ENCODE data around the gene CDK14.

CDK14 gene

GRCh38 chr7:90570373-90570959, 25.7 kb upstream of the CDK14 start:
- TF ChIP-seq FOXM1 (IDR thresholded peaks at IDR 0.05; ENCODE audit: borderline replicate concordance, low read depth) (no peak), CREB1 (IDR thresholded peaks at IDR 0.05; ENCODE audit: low read depth) (no peak), TEAD4 (IDR thresholded peaks at IDR 0.05) (no peak)

- TF ChIP-seq EP300 (IDR thresholded peaks at IDR 0.05; ENCODE audit: borderline replicate concordance) (no peak), CEBPB (IDR thresholded peaks at IDR 0.05) (no peak), REST (IDR thresholded peaks at IDR 0.05; ENCODE audit: low read depth) (no peak), ZBTB7A (IDR thresholded peaks at IDR 0.05; ENCODE audit: low read depth) (no peak), EGR1 (IDR thresholded peaks at IDR 0.05) (no peak), FOXM1 (IDR thresholded peaks at IDR 0.05; ENCODE audit: borderline replicate concordance, low read depth) (no peak), CREB1 (IDR thresholded peaks at IDR 0.05; ENCODE audit: low read depth) (no peak), TEAD4 (IDR thresholded peaks at IDR 0.05) (no peak), YY1 (IDR thresholded peaks at IDR 0.05; ENCODE audit: low read depth) (no peak), MAX (IDR thresholded peaks at IDR 0.05) (no peak), NFIC (IDR thresholded peaks at IDR 0.05) (no peak), TCF12 (IDR thresholded peaks at IDR 0.05; ENCODE audit: low read depth) (no peak), USF1 (IDR thresholded peaks at IDR 0.05) (no peak), RAD21 (IDR thresholded peaks at IDR 0.05; ENCODE audit: low read depth) (no peak), TAF1 (IDR thresholded peaks at IDR 0.05; ENCODE audit: low read depth) (no peak)
These were observed 21.8 kb upstream of the CDK14 start for GRCh38 chr7:90574146-90574819.

GRCh38 chr7:90574820-90575187, 21.3 kb upstream of the CDK14 start:
- TF ChIP-seq EGR1 (IDR thresholded peaks at IDR 0.05) (no peak), ZBTB7A (IDR thresholded peaks at IDR 0.05; ENCODE audit: low read depth) (no peak), CREB1 (IDR thresholded peaks at IDR 0.05; ENCODE audit: low read depth) (no peak), RAD21 (IDR thresholded peaks at IDR 0.05; ENCODE audit: low read depth) (no peak), TEAD4 (IDR thresholded peaks at IDR 0.05) (no peak), FOXM1 (IDR thresholded peaks at IDR 0.05; ENCODE audit: borderline replicate concordance, low read depth) (no peak), EP300 (IDR thresholded peaks at IDR 0.05; ENCODE audit: borderline replicate concordance) (no peak), TAF1 (IDR thresholded peaks at IDR 0.05; ENCODE audit: low read depth) (no peak), CEBPB (IDR thresholded peaks at IDR 0.05) (no peak), YY1 (IDR thresholded peaks at IDR 0.05; ENCODE audit: low read depth) (no peak), TCF12 (IDR thresholded peaks at IDR 0.05; ENCODE audit: low read depth) (no peak), USF1 (IDR thresholded peaks at IDR 0.05) (no peak), REST (IDR thresholded peaks at IDR 0.05; ENCODE audit: low read depth) (no peak), MAX (IDR thresholded peaks at IDR 0.05) (no peak), NFIC (IDR thresholded peaks at IDR 0.05) (no peak)

GRCh38 chr7:90579181-90579688, 16.9 kb upstream of the CDK14 start:
- 0 out of 2 replicates have a peak, but pooled peaks have one; percentile 42 for TF ChIP-seq TEAD4 (IDR thresholded peaks at IDR 0.05)
- no peak for TF ChIP-seq NFIC (IDR thresholded peaks at IDR 0.05)
- TF ChIP-seq TAF1 (IDR thresholded peaks at IDR 0.05; ENCODE audit: low read depth), result no peak

- no peak for TF ChIP-seq FOXM1 (IDR thresholded peaks at IDR 0.05; ENCODE audit: borderline replicate concordance, low read depth)
- no peak for TF ChIP-seq TCF12 (IDR thresholded peaks at IDR 0.05; ENCODE audit: low read depth)
- no peak for TF ChIP-seq RAD21 (IDR thresholded peaks at IDR 0.05; ENCODE audit: low read depth)
- no peak for TF ChIP-seq YY1 (IDR thresholded peaks at IDR 0.05; ENCODE audit: low read depth)
- no peak for TF ChIP-seq TAF1 (IDR thresholded peaks at IDR 0.05; ENCODE audit: low read depth)
- no peak for TF ChIP-seq CEBPB (IDR thresholded peaks at IDR 0.05)
- TF ChIP-seq NFIC (IDR thresholded peaks at IDR 0.05), result no peak
- TF ChIP-seq REST (IDR thresholded peaks at IDR 0.05; ENCODE audit: low read depth), result no peak
- no peak for TF ChIP-seq TEAD4 (IDR thresholded peaks at IDR 0.05)
- TF ChIP-seq MAX (IDR thresholded peaks at IDR 0.05), result no peak
- TF ChIP-seq ZBTB7A (IDR thresholded peaks at IDR 0.05; ENCODE audit: low read depth), result no peak
- TF ChIP-seq EP300 (IDR thresholded peaks at IDR 0.05; ENCODE audit: borderline replicate concordance), result no peak
- no peak for TF ChIP-seq USF1 (IDR thresholded peaks at IDR 0.05)
- TF ChIP-seq EGR1 (IDR thresholded peaks at IDR 0.05), result no peak
- TF ChIP-seq CREB1 (IDR thresholded peaks at IDR 0.05; ENCODE audit: low read depth), result no peak
These were observed 16.1 kb upstream of the CDK14 start for GRCh38 chr7:90580051-90580450.
